Left ventricle myocardium superior (tissue), 1 donor: Measurements from ENCODE around the gene PCSK5. TPM values are rescaled to one million over a fixed set of nuclear protein-coding genes. Genes with fewer than 3 reads are reported as not detected.

ENCODE experiments used
- ATAC-seq: fragments of 200-7000 bp; cut with Tn5 transposase; one replicate; pipeline ENCODE4 v1.9.1; 2020; ENCODE audit warnings: mild to moderate bottlenecking, moderate library complexity
- DNase-seq: peaks from one replicate; pipeline ENCODE4 v3.0.0-alpha.2; 2020
- intact Hi-C: fragments of 100-400 bp; cut with micrococcal nuclease; formaldehyde crosslinking; loops from one replicate; pipeline ENCODE4 v1.11.0; 2022
- total RNA-seq: library from RNA; stranded (reverse); fragmentation: NEBNext Ultra II Directional; extraction: Animal tissue kit (Norgen Biotek cat#: 25700); gene quantifications from one replicate; pipeline ENCODE4 v1.2.1, GENCODE V29; 2021
- donor health status: DM: no; HTN: yes; CAD: no; lungs with severe emphysema.

Gene PCSK5
- total RNA-seq, 1 donor from 2014 or later, result 4.1 TPM

DNA sequence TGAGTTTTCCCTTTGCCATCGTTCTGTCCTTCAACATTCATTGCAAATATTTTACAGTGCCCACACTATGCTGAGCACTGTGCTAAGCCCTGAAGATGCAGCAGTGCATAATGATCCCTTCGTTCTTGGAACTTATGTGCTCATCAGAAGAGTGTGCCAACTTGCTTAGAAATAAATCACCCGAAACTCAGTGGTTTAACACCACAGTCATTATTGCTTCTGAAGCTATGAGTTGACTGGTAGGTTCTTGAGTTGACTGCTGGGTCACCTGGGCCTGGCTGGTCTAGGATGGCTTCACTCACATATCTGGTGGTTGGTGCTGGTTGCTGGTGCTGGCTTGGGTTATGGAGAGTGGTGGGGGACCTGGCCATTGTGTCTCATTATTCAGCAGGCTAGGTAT is 20.9 kb downstream of the PCSK5 start:
- intact Hi-C loops, result no loop called here
- no peak for ATAC-seq
- no peak for DNase-seq

DNA sequence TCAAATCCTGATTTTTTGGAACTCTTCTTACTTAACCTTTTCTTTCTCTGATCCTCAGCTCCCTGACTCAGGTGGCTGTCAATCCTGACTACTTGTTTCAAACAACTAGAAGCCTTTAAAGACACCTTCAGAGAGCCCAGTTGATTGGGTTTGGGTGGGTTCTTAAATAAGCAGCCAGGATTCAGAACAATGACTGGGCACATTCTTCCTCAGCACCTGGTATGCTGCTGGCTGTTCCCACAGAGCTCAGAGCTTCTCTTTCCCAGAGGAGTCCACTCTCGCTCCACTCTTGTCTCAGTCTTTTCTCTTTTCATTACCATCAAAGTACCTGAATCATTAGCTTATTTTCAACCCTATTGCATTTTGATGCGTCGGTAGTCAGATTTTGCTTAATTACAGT is 22.5 kb downstream of the PCSK5 start:
- ATAC-seq (no peak), DNase-seq (no peak)
- intact Hi-C loops, result no loop called here

DNA sequence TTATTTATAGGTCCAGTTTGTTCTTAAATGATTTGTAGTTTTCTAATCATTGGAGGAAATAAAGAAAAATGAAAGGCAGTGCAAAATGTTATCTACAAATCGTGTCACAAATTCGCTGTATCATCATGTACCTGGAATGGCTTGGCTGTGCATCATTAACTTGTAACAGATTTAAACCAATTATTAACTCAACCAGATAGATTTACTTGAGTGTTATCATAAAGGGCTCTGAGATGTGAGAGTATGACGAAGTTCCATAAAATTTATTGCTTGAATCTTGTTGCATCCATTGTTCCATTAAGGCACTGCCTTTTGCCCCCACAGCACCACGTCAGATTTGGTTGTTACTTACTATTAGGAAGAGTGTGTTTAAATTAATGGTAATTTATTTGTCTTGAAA is 23.5 kb downstream of the PCSK5 start:
- ATAC-seq, result no peak
- intact Hi-C loops, result no loop called here
- no peak for DNase-seq

DNA sequence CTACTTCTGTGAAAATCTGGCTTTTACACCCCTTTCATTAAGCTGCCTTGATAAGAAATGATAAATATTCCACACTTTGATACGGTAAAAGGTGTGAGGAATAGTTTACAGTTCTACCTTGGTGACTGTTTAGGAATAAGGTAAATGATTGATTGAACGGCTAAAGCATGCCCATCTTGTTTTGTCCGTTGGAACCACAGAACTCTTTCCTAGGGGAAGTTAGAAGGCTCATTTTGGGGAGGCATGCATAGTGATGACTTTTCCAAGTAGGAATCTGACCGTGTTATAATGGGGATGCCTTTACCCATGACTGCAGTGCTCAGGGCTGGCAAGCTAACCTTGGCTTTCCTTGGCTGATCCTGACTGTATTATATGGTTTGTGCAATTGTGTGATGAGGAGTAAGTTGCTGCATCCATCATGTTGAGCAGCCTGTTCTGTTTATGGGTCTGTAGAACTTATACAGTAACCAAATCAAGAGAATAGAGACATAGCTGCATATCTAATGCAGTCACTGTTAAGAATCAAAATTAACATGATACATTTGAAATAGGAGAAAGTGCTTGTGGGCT is 24.5 kb downstream of the PCSK5 start:
- DNase-seq, result no peak
- no peak for ATAC-seq
- intact Hi-C loops, result no loop called here

DNA sequence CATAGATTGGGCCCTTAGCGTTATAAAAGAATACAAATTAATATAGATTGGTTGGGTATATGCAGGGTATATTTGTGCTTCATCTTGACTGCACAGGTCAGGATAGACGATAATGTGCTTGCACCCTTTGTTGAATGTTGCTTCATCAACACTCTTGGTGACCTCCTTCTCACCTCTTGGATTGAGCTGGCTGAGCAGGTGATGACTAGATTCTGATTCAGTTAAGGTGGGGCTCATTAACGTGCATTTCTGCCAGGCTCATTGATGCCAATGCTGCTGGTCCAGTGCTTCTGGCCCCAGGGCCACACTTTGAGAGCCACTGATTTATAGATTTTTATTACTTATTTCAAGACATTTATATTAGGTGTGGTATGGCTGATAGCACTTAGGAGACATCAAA is 27.7 kb downstream of the PCSK5 start:
- intact Hi-C loops, result no loop called here
- no peak for DNase-seq
- ATAC-seq, result no peak

DNA sequence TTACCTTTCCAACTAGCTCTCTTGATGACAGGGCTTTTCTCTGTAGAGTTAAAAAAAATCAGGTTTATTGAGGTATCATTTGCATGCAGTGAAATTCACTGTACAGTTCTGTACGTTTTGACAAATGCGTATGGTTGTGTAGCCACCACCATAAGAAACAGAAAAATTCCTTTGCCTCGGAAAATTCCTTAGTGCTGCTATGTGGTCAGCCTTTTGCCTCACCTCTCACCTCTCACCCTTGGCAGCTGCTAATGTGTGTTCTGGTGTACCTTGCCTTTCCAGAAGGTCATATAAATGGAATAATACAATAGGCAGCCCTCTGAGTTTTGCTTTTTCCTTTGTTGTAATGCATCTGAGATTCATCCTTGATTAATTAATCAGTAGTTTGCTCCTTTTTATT is 28.4 kb downstream of the PCSK5 start:
- intact Hi-C loops, result no loop called here
- no peak for DNase-seq
- ATAC-seq, result no peak

DNA sequence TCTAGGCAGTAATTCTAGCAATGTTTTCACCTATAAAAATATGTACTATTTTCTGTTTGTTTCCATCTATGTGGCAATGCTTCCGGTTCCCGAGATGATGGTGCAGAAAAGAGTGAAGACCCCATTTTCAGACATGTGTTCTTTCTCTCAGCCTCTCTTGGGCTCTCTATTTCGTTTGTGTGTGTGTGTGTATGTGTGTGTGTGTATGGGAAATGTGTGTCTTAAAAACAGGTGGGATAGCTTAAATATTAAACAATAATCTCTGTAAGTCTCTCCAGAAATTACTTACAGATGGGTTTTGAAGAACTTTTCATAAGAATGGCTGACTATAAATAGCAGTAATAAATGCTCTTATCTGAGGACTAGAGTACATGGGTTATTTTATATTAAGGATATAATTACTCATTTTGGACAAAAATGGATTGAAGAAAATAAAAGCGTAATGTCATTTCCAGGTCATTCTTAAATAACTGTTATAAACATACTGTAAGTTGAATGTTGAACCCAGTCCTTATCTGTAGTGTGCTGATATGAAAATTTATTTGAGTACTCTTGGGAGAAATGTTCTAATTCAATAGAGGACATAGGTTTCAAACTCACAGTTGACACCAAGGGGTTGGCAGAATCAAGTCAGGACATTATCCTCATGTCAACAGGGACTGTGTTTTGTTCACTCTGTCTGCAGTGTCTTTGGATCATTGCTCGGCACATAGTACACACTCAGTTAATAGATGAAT is 31.1 kb downstream of the PCSK5 start:
- ATAC-seq (no peak), DNase-seq (no peak)
- intact Hi-C loops, result no loop called here

DNA sequence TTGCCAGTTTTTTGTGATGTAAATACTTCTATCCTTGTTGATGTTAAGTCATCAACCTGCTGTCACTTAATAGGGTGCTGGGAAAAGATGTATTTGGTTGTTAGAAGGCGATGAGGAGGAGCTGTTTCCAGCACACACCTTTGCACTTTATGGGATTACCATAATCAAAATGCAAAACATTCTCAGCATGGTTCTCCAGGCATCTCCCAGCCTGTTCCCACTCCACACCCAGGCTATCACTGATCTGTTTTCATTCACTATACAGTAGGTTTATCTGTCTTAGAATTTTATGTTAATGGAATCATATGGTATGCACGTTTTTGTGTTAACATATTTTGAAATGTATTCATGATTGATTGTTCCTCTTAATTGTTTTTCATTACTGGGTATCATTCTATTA is 35.9 kb downstream of the PCSK5 start:
- intact Hi-C loops, result no loop called here
- DNase-seq (no peak), ATAC-seq (no peak)

DNA sequence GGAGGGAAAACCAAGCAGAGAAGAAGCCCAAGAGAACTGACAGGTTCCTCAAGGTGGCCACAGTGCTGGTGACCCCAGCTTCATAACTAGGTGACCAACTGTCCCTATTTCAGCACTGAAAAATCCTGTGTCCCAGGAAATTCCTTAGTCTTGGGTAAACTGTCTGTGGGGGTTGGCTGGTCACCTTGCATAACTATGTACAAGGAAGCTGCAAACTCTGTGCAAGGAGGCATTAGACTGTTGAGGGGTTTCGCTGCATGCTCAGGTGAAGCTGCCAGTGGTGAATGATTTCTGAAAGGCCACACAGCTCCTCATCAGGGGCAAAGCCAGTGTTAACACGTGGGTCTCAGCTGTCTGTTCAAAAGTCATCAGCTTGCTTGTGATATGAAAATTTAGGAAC is 36.9 kb downstream of the PCSK5 start:
- ATAC-seq (no peak), DNase-seq (no peak)
- intact Hi-C loops, result no loop called here

DNA sequence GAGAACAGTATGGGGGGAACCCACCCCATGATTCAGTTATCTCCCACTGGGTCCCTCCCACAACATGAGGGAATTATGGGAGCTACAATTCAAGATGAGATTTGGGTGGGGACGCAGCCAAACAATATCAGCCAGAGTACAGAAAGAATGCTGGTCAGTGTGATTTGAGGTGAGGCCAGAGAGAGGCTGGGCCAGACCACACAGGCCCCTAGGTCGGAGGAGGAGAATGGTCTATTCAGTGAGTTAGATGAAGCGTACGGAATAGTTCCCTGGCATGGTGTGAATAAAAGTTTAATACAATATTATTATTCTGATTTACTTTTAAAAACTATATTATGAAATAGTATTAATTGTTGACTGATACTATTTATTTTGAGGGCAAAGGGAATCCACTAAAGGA is 39.7 kb downstream of the PCSK5 start:
- DNase-seq (no peak), ATAC-seq (no peak)
- intact Hi-C loops, result no loop called here

DNA sequence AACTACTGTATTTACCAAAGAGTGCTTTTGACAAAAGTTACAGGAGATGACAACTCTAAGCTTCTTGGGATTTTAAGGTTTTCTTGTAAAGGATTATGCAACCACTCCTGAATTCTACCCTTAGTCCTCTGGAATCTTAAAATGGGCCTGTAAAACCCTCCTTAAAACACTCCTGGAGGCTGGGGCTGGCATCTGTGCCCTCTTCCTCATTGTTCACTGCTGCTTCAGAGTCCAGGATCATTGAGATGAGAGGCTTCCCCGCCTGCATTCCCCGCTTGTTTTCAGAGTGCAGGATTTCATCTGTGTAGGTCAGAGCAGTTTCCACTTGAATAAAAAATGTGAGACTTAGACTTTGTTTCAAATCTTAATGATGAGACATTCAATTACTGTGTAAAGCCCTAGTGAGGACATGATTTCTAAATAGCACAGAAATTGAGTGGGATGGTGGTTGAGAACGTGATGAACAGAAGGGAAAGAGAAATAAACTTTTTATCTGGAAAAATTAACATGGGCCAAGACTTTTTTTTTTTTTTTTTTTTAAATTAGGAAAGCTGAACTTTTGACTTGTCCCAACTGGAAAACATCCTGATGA is 40.4 kb downstream of the PCSK5 start:
- no peak for ATAC-seq

DNA sequence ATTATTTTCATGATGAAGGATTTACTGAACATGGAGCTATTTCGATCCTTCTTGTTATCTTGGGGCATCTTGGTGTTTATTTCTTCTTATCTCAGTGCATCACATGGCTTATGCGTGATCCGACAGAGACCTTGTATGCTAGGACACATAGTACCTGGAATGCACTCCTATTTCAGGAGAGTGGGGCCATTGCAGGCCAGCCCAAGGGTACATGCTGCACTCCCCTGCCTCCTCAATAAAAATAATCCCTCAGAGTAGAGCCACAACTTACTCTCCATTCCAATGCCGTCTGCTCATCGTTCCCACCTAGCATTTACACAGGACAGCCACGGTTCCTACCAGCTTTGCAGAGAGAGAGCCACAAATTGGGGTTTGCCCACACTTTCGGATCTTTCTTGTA is 43.5 kb downstream of the PCSK5 start:
- intact Hi-C loops, result no loop called here
- DNase-seq (no peak), ATAC-seq (no peak)

More for the DNA sequence above, 40.4 kb downstream of the PCSK5 start:
- intact Hi-C loops, result no loop called here
- no peak for DNase-seq

DNA sequence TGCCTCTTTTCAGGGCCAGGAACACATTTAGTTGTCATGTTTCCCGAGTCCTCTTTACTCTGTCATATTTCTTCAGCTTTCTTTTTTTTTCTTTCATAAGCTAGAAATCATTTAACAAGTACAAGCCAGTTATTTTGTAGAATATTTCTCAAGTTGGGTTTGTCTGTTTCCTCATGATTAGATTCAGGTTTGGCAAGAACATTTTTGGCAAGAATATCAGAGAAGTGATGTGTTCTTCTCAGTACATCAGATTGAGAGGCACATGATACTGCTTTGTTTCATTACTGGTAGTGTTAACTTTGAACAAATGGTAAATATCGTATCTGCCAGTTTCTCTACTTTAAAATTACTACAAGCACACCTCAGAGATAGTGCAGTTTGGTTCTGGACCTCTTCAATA is 45.1 kb downstream of the PCSK5 start:
- DNase-seq (no peak), ATAC-seq (no peak)
- intact Hi-C loops, result no loop called here

DNA sequence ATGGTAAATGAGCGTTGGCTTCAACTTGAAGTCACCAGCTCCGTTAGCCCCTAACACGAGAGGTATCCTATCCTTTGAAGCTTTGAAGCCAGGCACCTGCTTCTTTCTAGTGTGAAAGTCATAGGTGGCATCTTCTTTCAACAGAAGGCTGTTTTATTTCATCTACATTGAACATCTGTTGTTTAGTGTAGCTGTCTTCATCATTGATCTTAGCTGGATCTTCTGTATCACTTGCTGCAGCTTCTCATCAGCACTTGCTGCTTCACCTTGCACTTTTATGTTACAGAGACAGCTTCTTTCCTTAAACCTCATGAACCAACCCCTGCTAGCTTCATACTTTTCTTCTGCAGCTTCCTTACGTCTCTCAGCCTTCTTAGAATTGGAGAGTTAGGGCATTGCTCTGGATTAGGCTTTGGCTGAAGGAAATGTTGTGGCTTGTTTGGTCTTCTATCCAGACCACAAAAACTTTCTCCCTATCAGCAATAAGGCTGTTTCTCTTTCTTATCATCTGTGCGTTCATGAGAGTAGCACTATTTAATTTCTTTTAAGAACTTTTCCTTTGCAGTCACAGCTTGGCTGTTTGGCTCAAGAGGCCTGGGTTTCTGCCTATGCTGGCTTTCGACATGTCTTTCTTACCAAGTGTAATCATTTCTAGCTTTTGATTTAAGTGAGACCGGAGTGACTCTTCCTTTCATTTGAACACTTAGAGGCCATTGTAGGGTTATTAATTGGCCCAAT is 47.2 kb downstream of the PCSK5 start:
- ATAC-seq (no peak), DNase-seq (no peak)
- intact Hi-C loops, result no loop called here

DNA sequence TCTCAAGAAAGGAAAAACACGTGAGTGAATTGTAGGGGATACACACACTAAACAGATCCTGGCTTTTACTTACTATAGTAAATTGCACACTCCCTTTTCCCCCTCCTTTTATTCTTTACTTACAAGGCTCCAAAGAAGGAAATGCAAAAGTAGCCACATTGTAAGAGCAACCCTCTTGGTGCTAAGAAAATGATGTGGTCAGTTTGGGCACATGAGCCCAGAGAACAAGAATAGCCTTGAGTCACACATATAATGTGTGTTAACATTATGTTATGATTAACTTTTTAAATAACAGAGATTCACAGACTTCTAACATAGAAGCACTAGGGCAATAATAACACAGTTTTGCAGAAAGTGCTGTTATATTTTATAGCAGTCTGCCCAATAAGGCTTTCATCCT is 48.5 kb downstream of the PCSK5 start:
- DNase-seq, result no peak
- intact Hi-C loops, result no loop called here
- ATAC-seq, result no peak

DNA sequence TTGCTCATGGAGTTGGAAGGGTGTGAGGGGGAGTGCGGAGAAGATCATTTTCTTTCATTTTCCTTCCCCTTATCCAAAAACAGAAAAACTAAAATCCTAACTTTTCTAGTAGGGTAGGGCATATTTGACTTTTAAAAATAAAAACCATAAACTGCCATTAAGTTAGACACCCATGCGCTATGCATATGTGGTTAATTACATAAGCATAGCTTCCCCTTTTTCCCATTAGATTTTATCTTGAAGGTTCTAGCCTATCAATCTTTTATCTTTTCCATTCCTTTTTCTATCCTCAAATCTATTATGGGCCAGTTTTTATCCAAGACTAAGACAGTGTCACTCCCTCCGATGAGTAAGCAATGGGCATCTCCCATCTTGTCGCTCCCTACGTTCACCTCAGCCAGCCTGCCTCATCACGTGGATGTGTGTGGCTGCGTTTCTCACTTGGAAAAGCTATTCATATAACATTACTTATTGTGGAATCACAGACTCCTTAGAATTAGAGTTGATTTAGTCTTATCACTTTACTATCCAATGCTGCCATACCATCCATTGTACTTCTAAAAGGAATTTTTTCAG is 49.2 kb downstream of the PCSK5 start:
- no peak for ATAC-seq
- intact Hi-C loops, result no loop called here

DNA sequence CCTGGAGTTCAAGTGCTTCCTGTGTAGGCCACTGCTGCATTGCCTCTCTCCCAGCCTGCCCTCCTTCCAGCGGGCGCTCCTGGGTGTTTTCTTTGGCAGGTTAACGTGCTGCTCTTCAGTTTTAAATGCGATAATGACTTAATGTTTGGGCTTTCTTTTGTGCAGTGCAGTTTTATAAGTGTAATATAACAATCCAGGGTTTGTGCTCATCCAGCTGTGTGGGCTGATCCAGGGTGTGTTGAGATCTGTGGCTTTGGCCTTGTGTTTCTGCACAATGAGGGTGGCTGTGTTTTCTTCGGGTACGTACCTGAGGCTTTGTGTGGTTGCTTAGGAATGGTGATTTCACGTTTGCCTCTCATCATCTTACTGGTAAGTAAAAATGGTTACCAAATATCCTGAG is 50.6 kb downstream of the PCSK5 start:
- no peak for DNase-seq
- intact Hi-C loops, result no loop called here
- ATAC-seq, result no peak

More for the DNA sequence above, 49.2 kb downstream of the PCSK5 start:
- DNase-seq, result no peak

DNA sequence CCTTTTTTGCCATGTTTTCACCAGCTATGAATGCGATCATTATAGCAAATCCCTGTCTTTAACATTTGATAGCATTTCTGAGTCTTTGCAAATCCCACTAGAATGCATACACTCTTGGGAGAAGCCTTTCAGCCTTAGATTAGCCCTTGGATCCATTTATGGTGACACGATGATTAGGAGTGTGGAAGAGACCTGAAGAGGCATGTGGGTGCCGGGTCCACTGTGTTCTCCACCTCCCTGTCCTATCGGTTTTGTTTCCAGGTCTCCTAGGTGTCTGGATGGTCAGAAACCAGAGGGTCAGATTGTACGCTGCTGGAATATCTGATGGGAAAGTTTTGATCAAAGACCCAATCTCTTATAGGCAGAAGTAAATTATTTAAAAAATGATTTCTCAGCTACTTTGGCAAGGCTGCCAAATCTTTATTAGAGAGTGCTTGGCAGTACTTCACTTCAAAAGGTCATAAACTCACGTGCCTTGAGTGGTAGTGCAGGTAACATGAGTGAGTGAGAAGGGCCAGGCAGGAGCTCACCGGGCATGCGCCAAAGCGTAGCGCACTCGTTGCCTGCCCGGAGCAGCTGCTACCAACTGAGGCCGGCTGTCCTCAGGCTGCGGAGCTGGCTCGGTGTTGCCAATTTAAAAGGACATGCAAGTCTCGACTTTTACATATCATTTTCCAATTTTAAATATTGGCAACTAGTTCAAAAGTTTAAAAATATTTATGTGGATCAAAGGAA is 51.3 kb downstream of the PCSK5 start:
- intact Hi-C loops, result no loop called here
- DNase-seq (no peak), ATAC-seq (no peak)

DNA sequence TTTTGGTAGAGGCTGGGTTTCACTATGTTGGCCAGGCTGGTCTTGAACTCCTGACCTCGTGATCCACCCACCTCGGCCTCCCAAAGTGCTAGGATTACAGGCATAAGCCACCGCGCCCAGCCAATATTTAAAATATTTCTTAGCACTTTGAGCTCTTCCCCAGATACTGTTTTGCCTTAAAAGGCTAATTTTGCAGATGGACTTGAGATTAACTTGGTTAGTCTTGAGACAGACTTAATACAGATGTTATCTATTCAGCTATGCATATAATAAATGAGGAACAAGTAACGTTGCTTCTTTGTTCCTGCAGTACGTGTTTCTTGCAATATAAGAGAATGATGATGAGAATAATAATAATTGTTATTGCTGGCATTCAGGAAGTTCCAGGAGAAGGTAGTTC is 56.3 kb downstream of the PCSK5 start:
- intact Hi-C loops, result no loop called here
- ATAC-seq (no peak), DNase-seq (no peak)
